ENCODE measurements around the gene CCDC85C.

Gene CCDC85C

DNA sequence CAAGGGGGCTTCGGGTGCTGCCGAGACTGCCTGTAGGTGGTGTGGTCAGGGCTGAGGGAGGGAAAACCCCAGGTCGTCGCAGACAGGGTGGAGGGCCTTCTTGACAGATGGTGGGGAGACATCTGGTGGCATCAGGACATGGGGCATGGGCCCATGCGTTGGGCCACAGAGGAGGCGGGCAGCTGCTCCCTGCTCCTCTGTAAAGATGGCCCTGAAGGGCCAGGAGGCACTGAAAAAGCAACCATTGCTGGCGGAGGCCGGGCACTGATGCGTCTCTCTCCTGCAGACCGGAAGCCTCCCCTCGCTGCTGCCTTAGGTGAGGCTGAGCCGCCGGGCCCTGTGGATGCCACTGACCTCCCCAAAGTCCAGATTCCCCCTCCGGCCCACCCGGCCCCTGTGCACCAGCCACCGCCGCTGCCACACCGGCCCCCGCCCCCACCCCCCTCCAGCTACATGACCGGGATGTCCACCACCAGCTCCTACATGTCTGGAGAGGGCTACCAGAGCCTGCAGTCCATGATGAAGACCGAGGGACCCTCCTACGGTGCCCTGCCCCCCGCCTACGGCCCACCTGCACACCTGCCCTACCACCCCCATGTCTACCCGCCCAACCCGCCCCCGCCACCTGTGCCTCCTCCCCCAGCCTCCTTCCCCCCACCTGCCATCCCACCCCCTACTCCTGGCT is 94.0 kb downstream of the CCDC85C start:
- no peak for DNase-seq (ENCODE audit: low read depth)

DNA sequence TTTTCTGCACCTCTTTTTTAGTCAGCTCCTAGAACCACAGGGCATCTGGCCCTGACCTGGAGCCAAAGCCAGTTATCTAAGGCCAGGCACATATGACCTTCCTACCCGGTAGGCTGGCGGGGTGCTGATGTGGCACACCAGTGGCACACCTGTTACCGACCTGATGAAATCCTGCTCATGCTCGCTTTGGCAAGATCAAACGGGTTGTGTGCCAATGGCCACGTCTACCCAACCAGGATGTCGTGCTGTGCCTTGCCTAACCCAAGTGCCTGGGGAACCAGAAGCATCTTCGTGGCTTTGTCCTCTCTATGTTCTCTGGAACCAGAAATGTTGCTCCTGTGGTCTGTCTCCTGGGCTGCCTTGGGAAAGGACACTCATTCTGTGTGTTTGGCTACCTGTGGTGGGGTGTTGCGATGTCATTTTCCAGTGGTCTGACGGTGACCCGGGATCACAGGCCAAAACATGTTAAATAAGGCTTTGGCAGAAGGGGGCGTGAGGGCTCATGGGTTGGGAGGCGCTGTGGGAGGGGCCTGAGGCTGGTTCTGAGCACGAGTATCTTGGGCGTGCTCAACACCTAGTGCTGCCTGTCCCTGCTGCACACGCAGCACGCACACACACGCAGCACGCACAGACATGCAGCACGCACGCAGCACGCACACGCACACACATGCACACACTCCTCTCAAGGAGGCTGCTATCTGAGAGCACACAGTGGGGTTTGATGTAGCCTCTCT is 94.9 kb downstream of the CCDC85C start:
- DNase-seq (ENCODE audit: low read depth): no peak

DNA sequence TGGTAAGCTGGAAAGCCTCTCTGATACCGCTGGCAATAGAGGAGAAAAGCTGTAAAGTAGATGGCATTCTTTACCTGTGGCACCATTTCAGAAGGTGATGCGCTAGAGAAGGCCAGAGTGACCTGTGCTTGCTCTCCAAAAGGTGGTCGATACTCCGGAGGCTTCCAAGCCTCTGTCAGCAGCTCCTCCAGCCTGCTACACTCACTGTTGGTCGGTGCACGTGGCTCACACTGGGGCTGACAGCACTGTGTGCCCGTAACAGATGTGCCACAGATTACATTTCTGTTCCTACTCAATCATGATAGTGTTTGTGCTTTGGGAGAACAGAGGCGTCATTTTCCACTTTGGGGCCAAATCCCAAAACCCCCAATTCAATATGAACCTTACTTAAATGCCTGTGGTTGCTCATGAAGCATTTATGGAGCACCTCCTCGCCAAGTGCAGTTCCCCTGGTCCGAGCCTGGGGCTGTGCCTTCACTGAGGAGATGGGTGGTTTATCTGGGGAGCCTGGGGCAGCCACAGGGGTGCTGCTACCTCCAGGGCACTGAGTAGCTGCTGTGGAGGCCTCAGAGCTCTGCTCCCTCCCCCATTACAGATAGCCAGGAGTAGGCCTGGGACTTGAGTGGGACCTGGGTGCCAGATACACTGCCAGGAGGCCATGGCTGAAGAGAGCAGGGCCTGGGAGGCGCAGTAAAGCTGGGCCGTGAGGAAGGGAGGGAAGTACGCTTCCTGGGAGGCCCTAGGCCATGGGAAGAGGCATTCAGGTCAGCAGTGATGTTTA is 96.0 kb downstream of the CCDC85C start:
- no peak for DNase-seq (ENCODE audit: low read depth)

DNA sequence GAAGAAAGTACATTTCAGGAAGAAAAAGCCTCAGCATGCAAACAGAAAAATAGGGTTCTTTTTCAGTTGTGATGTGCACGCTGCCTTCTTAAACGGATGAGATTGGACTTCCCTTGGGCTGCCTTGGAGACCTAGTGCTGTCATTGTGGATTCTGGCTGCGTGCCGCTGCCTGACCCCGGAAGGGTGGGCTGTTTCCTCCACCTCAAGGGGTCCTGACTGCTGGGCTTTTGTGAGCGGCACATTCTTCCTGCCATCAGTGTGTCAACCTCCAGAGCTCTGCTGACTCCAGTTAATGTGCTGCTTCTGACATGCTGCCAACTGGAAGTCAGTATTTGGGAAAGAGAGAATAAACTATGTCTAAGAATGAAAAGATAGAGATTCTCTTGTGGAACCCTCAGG is 97.7 kb downstream of the CCDC85C start:
- no peak for DNase-seq (ENCODE audit: low read depth)

DNA sequence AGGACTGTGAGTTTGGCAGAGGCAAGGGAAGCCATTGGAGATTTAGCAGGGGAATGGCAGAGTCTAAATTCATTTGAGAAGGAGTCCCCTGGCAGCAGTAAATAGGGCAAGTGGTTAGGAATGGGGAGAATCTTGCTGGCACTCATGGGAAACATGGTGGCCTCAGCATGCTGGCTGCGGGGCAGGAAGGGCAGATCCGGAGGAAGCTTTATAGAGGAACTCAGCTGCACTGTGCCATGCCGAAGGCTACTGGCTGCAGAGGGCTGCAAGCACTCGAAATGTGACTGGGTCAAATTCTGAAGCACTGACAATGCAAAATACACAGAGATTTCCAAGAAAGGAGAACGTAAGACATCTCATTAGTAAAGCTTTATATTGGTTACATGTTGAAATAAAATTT is 98.9 kb downstream of the CCDC85C start:
- no peak for DNase-seq (ENCODE audit: low read depth)

DNA sequence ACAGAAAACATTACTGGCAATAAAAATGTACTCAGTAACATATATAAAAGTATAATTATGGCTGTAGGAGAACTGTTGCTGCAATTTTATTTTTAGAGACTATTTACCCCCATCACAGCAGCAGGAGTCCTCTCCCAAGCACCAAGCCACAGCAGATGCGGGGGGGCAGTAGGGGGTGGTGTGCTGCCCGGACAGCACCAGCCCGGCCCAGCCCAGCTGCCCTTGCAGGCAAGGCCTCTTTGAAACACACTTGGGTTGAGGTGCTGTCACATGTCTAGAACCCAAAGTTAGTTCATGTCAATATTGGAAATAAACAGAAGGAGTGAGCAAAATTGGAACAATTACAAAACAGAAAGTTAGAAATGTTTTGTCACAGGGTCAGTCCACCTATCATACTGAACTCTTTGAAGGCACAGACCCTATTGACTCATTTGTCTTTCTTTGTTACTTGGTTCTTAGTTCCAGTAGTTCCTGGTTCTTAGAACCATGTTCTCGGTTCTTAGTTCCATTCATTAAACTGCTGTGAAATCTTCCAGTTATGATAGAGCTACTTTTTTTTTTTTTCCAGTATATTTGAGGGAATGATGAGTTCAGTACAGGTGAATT is 100.1 kb downstream of the CCDC85C start:
- DNase-seq (ENCODE audit: low read depth): no peak

DNA sequence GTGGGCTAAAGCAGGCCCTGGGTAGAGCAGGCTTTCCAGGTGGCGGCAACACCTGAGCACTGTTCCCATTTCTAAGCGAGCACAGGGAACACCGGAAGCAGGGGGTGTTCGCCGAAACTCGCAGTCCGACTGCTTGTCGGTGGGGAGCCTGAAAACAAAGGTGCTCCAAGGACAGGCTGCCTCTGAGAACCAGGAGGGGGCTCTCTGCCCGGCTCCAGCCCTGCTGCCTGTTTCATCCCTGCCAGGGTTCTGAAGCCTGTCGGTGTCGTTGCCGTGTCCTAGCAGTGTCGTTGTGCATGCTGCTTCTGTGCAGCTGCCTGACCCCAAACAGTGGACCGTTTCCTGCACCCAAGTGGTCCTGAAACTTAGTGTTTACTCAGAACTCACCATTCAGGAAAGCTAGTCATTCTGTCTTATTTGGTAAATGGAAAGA is 101.0 kb downstream of the CCDC85C start:
- DNase-seq (ENCODE audit: low read depth): no peak

DNA sequence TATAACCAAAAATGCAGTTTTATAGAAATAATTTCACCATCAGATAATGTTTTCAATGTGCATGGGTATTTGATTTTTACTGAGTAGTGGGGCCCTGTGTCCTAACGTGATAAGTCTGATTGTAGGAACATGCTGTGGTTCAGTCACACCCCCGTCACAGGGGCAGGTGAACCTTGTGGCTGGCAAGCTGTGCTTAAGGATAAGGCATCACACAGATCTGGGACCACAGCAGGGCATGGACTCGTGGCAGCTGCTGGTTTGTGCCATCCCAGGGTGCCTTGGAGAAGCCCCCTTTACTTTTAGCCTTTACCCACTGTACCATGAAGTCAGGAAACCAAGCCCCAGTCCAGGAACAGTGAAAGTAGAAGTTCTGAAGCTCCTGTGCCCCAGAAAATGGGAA is 106.1 kb downstream of the CCDC85C start:
- DNase-seq (ENCODE audit: low read depth): no peak

DNA sequence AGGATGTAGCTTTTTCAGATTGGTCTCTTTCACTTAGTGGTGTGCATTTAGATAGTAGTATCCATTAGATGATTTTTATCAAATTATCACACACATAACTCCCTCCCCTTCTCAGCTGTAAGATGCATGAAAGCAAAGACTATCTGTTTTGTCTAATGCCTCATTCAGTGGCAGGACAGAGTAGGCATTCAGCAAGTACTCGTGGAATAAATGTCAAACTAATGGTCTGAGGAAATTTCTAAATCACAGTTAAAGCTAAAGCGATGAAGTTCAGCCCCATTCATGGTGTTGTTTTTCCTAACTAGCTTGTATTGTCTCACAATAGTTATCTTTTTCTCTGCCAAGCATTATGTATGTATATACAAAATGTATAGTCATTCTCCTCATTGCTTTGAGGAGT is 106.7 kb downstream of the CCDC85C start:
- DNase-seq (ENCODE audit: low read depth): no peak

DNA sequence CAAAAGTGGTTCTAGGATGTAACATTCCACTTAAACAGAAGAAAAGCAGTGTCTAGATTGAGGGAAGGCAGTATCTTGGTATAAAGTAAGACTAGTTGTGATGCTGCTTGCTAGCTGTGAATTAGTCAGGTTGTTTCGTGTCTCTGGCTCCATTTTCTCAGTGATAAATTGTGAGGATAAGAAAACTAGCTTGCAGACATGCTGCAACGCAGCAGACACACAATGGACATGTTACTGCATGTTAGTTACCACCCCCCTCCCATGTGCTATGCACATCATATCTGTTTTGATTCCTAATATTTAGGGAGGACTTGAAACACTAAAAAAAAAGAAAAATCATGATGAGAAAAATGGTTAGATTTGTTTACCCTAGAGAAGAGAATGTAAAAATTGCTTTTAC is 119.9 kb downstream of the CCDC85C start:
- no peak for DNase-seq (ENCODE audit: low read depth)

DNA sequence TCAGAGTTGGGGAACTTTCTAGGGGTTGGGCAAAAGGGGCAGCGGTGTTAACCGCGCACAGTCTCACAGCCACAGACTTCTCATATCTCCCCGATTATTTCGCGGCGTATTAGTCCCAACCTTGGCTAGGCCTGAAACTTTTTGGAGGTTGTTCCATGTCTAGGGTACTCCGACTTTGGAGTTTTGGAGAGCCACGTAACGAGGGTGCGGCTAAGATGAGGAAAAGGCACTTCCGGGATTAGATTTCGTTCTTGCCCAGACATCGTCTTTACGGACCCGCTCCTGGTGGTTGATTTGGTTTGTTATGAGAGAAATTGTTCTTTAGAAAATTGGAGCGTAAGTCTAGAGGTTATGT is 122.3 kb downstream of the CCDC85C start:
- peak; percentile 68 for DNase-seq (ENCODE audit: low read depth)

DNA sequence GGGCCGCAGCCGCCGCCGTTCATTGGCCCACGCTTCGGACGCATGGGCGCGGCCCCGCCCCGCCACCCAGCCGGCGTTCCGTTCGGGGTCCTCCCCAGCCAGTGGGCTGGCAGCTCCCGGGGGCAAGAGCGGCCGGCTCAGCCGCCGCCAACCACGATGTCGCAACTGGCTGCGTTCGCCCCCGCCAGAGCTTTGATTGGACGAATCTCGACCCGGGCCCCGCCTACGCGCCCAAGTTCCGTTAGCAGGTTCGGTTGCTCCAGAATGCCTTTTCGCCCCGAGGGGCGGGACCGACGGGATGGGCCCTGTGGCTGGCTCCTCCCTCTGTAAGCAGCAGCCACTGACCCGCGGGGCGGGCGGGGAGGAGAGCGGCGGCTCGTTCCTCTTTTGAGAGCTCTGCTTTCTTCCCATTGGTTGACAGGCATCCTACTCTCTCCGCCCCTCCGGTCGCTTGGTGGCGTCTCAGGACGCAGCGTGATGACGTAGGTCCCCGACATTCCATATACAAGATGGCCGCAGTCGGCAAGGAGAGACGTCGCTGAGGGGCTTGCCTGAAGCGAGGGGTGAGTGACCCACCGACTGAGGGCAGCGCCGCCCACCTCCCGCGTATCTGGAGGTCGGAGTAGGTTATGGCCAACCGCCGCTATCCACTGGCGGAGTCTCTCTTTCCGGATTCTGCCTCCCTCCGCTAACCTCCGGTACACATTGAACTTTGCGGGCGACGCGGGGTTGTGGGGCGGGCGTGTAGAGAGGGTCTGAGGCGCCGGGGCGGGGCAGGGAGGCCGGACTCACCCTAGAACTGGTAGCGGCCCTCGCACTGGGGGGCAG is 122.9 kb downstream of the CCDC85C start, which contains the start of gene CCNK:
CCNK (plus strand) TSS at position 493 of the 828 bp plus-strand sequence. CDS start 11,269 bp downstream, outside the sequence.
- peak; percentile 100 for DNase-seq (ENCODE audit: low read depth)

DNA sequence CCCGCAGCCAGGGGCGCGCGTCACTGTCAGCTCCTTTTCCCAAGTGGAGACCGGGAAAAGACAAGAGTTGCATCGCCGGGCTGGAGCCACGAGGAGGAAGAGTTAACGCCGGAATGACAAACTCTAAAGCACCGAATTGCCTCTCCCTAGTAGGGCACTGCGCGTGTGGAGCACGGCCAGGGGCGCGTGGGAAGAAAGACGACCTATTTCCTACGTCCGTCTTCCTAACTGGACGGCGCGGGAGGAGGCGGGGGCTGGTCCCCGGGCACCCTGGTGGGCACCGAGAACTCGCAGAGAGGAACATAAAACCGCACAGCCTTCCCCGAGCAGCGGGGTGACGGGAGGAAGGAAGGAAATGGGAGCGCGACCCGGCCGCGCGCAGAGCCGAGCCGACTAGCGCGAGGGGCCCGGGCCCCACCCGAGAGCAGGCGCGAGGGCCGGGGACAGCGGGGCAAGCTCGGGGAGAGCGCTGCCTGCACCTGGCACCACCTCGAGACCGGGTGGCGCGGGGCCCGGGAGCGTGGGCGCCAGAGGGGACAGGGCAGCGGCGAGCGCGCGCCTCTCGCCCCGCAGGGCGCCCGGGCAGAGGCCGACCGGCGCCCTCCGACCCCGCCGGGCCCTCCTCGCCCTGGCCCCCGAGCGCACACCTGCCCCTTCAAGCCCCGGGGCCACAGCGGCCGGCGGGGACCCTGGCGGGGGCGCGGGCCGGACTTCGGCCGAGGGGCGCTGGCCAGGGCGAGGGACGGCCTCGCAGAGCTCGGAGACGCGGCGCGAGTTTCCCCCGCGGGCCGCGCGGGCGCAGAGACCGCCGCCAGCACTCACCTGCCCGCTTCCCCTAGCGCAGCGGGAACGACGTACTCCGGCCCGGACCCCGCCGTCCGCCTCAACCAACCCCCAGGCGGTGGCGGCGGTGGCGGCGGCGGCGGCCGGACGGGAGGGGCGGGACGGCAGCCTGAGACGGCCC is 123.8 kb downstream of the CCDC85C start, which contains the start of gene SETD3:
SETD3 (minus strand) TSS at position 954 of the 964 bp plus-strand sequence. CDS start 15,054 bp downstream, outside the sequence.
- peak; percentile 79 for DNase-seq (ENCODE audit: low read depth)

DNA sequence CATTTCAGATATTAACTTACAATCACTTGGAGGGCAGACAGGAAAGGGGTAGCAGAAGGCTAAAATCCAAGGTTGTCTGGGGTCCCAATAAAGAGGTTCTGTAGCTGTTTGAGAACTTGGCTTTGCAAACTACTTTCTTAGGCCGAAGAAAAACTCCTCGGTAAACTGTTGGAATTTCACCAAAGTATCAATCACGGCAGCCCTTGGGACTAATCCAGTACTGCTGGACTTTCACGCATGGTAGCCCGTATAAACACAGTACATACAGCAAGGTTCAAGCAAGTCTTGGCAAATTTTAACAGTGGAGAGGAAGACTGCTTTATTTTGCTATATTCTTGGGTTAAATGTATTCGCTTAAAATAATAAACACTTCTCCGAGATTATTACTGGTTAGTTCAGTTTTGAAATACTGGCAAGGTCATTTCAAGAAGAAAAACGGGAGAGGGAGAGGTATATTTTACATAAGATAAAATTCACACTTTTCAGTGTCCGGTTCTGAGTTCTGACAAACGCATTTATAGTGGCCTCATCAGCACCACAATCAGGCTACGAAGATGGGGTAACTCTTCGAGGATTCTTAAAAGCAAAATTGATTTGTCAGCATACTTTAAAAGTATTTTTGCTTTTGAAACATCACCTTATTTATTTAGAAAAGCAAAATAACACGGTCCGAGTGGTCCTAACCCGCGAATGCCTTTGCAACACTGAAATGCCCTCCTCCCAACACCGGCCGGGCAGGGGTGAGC is 124.7 kb downstream of the CCDC85C start:
- DNase-seq (ENCODE audit: low read depth): no peak

DNA sequence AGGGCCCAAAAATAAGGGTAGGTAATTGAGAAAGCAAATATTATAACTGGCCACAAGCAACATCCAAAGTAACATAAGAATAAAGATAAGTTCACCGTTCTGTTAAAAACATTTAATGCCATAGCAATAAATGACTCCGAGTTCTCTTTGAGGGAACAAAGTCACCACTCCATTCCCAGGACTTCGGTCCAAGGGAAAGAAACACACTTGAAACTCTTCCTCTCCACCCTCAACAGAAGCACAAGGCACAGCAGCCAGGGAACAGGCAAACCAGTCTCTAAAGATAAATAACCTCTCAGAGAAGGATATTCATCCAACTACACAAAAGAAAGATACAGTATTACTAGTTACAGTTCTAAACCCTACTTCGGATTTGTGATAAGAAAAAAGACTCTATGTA is 125.9 kb downstream of the CCDC85C start:
- no peak for DNase-seq (ENCODE audit: low read depth)

DNA sequence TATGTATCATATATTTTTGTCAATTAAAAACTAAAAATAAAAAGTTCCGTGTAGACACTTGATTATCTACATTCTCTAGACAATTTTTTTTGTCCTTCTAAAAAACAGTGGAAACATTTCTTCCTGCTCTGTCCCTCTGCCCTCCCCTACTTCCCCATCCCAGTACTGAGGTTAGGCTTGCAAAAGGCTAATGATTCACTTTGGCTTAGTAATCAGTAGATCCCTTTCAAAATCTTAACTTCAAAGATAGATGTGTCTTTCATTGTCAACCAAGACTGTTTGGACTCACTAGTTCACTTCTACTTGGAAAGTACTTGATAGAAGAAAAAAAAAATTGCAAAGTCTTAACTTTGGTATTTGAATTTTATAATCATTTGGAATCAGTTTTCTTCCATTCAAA is 127.1 kb downstream of the CCDC85C start:
- peak; percentile 28 for DNase-seq (ENCODE audit: low read depth)

DNA sequence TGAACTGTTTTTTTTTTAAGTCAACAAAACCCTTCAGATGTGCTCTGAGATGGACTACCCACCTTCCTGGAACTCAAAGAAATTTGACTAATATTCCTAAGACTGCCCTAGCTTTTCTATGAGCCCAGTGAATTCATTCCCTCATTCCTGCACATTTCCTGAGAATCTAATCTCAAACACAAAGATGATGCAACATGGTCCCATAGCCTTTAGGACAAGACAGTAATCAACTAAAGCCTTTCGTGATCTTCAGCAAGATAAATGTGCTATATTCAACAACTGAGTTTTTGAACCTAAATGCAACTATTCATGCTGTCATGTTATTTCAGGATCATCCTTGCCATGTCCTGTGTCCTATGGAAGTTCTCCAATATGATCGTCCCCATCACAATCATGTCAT is 128.3 kb downstream of the CCDC85C start:
- DNase-seq (ENCODE audit: low read depth): no peak

DNA sequence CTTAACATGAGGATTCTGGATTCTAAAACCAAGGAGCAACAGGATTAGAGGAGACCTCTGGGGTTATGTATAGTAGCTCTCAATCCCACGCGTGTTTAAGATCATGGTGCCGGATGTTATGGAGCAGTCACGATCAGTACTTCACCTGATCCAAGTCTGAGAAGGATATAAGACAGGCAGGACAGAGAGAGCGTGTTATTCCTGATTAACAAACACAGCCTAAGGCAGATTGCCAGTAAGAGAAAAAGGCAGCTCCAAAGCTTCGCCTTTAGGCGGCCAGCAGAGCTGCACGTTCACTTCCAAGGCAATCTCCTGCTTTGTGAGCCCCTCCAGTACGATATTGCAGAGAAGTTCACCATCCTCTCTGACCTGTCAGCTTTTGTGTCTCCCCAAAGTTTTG is 128.8 kb downstream of the CCDC85C start:
- no peak for DNase-seq (ENCODE audit: low read depth)

DNA sequence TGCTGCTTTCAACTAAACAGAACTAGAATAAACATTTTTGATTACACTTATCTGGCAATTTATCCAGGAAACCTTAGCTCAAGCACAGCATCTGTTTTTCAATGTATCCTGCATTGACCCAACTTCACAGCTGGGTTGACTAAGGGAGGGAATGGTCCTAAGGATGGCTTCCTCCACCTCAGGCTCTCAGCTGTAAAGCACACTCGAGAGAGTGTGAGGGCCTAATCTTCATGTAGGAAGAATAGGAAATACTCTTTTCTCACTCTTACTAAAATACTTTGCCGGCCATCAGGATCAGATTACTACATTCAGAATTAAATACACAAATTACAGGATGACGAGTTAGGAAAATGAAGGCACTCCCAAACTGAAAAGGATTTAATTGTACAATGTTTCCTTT is 130.5 kb downstream of the CCDC85C start:
- DNase-seq (ENCODE audit: low read depth): no peak

DNA sequence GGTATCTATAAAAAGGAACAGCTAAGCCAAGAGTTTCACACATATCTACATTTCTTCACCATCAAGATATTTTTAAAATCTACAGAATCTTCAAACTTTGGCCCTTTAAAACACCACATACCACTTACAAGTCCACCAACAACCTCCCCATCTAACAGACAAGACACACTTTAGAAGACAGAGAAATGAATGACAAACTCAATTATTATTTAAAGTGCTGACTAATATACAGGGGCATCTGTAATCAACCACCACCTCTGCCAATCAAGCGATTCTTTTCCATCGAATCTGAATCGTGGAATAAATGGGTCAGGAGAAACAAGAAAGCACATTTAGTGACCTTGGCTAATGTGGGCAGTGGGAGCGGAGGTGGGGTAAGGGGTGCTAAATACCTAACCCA is 131.1 kb downstream of the CCDC85C start:
- DNase-seq (ENCODE audit: low read depth): peak; percentile 34

All from EH (cell line).